HG02759 (cell line): ENCODE results near the gene CHST11.
"Not testable (repeated sequence)": the region's sequence is repeated elsewhere in the genome, so short reads cannot be mapped to it uniquely, and the experiment has no call there.

Source experiments
- ATAC-seq: cut with Tn5 transposase; IDR thresholded peaks from one replicate; pipeline ENCODE4 v1.9.1; 2021; ENCODE audit warnings: mild to moderate bottlenecking, moderate library complexity; ENCODE audit not compliant: unreplicated experiment

Gene CHST11

GRCh38 chr12:104522985-104523722, 66.4 kb downstream of the CHST11 start:
- ATAC-seq, result peak; percentile 26

- ATAC-seq, result no peak
Observed at GRCh38 chr12:104524034-104524832, 67.5 kb downstream of the CHST11 start.

GRCh38 chr12:104526320-104526719, 69.6 kb downstream of the CHST11 start:
- no peak for ATAC-seq

GRCh38 chr12:104526751-104527150, 70.0 kb downstream of the CHST11 start:
- no peak for ATAC-seq

GRCh38 chr12:104527653-104528052, 70.9 kb downstream of the CHST11 start:
- ATAC-seq, result not testable (repeated sequence)

GRCh38 chr12:104529130-104529874, 72.6 kb downstream of the CHST11 start:
- ATAC-seq, result no peak

- ATAC-seq, result no peak
Observed at GRCh38 chr12:104532636-104533035, 75.9 kb downstream of the CHST11 start.

GRCh38 chr12:104533134-104533533, 76.4 kb downstream of the CHST11 start:
- no peak for ATAC-seq

- no peak for ATAC-seq
Observed at GRCh38 chr12:104534162-104534856, 77.6 kb downstream of the CHST11 start.

- no peak for ATAC-seq
Observed at GRCh38 chr12:104534857-104535248, 78.1 kb downstream of the CHST11 start.

GRCh38 chr12:104535369-104535768, 78.6 kb downstream of the CHST11 start:
- no peak for ATAC-seq

- ATAC-seq, result peak; percentile 52
Observed at GRCh38 chr12:104536841-104537240, 80.1 kb downstream of the CHST11 start.

GRCh38 chr12:104538056-104538455, 81.3 kb downstream of the CHST11 start:
- ATAC-seq, result no peak

- ATAC-seq, result no peak
Observed at GRCh38 chr12:104538891-104539462, 82.2 kb downstream of the CHST11 start.

GRCh38 chr12:104544836-104545235, 88.1 kb downstream of the CHST11 start:
- no peak for ATAC-seq

GRCh38 chr12:104546575-104546974, 89.8 kb downstream of the CHST11 start:
- no peak for ATAC-seq

GRCh38 chr12:104547235-104547634, 90.5 kb downstream of the CHST11 start:
- no peak for ATAC-seq

GRCh38 chr12:104549815-104550480, 93.2 kb downstream of the CHST11 start:
- ATAC-seq, result no peak

GRCh38 chr12:104551313-104551931, 94.7 kb downstream of the CHST11 start:
- ATAC-seq, result no peak

GRCh38 chr12:104553421-104553820, 96.7 kb downstream of the CHST11 start:
- ATAC-seq, result no peak
